HepG2 (cell line): ENCODE data around the gene POLRMT. TPM values are rescaled to one million over a fixed set of nuclear protein-coding genes. Genes with fewer than 3 reads are reported as not detected.

ENCODE experiments used
- ATAC-seq: fragments of 200-7000 bp; cut with Tn5 transposase; 3 replicates; pipeline ENCODE4 v1.9.1; 2020; ENCODE audit warnings: mild to moderate bottlenecking, moderate library complexity
- BruUV-seq: library from RNA; stranded (reverse); fragments of 400-500 nt; replicated peaks from 2 replicates; lab custom pipeline; 2021; lab: Mats Ljungman, UMichigan
- CTCF ChIA-PET: fragments of 300-600 bp; formaldehyde crosslinking; extraction: SDS; loops from one replicate; lab custom pipeline; 2021; ENCODE audit warnings: low total read pairs, inconsistent platforms, low intra/inter-chr PET ratio; lab: Yijun Ruan, JAX
- POLR2A ChIA-PET: fragments of 350-600 bp; sonication (Branson Sonifier 250); formaldehyde crosslinking; loops from one replicate; lab custom pipeline; 2020; ENCODE audit warnings: antibody characterized with exemption, inconsistent platforms; lab: Yijun Ruan, JAX
- DNase-seq: peaks from one replicate; pipeline ENCODE4 v3.0.0-alpha.2; 2015; ENCODE audit warnings: low spot score
- FAIRE-seq: peaks from 3 replicates; lab custom pipeline; 2011; peaks lifted over from hg19 to GRCh38; lab: Jason Lieb, UNC
- H2AFZ ChIP-seq: one replicate; pipeline ENCODE4 v1.6.1; 2011; ENCODE audit warnings: low read length, inconsistent platforms
- H3K27ac ChIP-seq: fragments of 300-600 bp; 3 replicates; pipeline ENCODE4 v1.8.0; 2011; ENCODE audit warnings: mixed run types, mild to moderate bottlenecking, mixed read lengths, low read length, inconsistent platforms; ENCODE audit not compliant: insufficient read depth; ENCODE audit errors: extremely low read length
- H3K27me3 ChIP-seq, 2 experiments: fragments of 200-600 bp in 1 of 2; 2 replicates in 1 of 2; 3 replicates in 1 of 2; pipeline versions ENCODE4 v1.6.0 to v1.8.0; 2011; ENCODE audit warnings: low read length in 2 of 2, mild to moderate bottlenecking in 2 of 2, moderate library complexity in 2 of 2, inconsistent platforms in 1 of 2; ENCODE audit not compliant: insufficient read depth in 2 of 2, control insufficient read depth in 1 of 2
- H3K36me3 ChIP-seq, 2 experiments: fragments of 200-600 bp in 1 of 2; replicated peaks in 1 of 2; 2 replicates in 1 of 2; 3 replicates in 1 of 2; pipeline versions ENCODE4 v1.5.1 to v1.8.0; 2011; ENCODE audit warnings: low read length in 2 of 2, inconsistent platforms in 1 of 2; ENCODE audit not compliant: insufficient read depth in 2 of 2, control insufficient read depth in 1 of 2
- H3K4me1 ChIP-seq: 2 replicates; pipeline ENCODE4 v1.5.1; 2012; ENCODE audit warnings: low read length, inconsistent platforms; ENCODE audit not compliant: insufficient read depth
- H3K4me2 ChIP-seq: 2 replicates; pipeline ENCODE4 v1.6.0; 2011; ENCODE audit warnings: low read depth, low read length, inconsistent platforms
- H3K4me3 ChIP-seq, 3 experiments: fragments of 200-600 bp in 1 of 3; sonication (generic), shearing (Covaris generic) in 1 of 3; replicated peaks in 1 of 3; 2 replicates each; pipeline ENCODE4 v1.5.1; 2011 to 2016; ENCODE audit warnings: low read length in 3 of 3, inconsistent platforms in 2 of 3, low read depth in 2 of 3, mild to moderate bottlenecking in 2 of 3, control low read depth in 1 of 3, mixed read lengths in 1 of 3; ENCODE audit not compliant: insufficient read depth in 1 of 3
- H3K79me2 ChIP-seq: one replicate; pipeline ENCODE4 v1.6.1; 2011; ENCODE audit warnings: low read length, inconsistent platforms; ENCODE audit not compliant: insufficient read depth
- H3K9ac ChIP-seq: 2 replicates; pipeline ENCODE4 v1.6.0; 2011; ENCODE audit warnings: mild to moderate bottlenecking, low read depth, low read length, inconsistent platforms; ENCODE audit not compliant: insufficient read depth
- H3K9me3 ChIP-seq: 2 replicates; pipeline ENCODE4 v1.5.1; 2012; ENCODE audit warnings: mild to moderate bottlenecking, low read length
- H4K20me1 ChIP-seq: 2 replicates; pipeline ENCODE4 v1.6.0; 2011; ENCODE audit warnings: inconsistent platforms, mild to moderate bottlenecking, low read length, moderate library complexity; ENCODE audit not compliant: insufficient read depth
- EZH2 ChIP-seq: conservative IDR thresholded peaks from 2 replicates; pipeline ENCODE4 v1.6.1; 2012; ENCODE audit warnings: mild to moderate bottlenecking, low read depth, low read length, moderate library complexity
- HNF4G ChIP-seq, 2 experiments: sonication (generic) in 1 of 2; formaldehyde crosslinking in 1 of 2; IDR thresholded peaks; 2 replicates each; pipeline versions ENCODE4 v1.4.0 to v1.6.1; 2011 to 2020; ENCODE audit warnings: borderline replicate concordance in 2 of 2, low read depth in 2 of 2, mild to moderate bottlenecking in 2 of 2, low read length in 1 of 2, missing genetic modification reagents in 1 of 2, moderate library complexity in 1 of 2
- HNRNPL ChIP-seq: fragments of 200-400 bp; formaldehyde crosslinking; IDR thresholded peaks from 2 replicates; pipeline ENCODE4 v1.6.1; 2017; ENCODE audit warnings: mild to moderate bottlenecking, low read depth, low read length
- NAIF1 ChIP-seq: sonication (generic); formaldehyde crosslinking; IDR thresholded peaks from 2 replicates; pipeline ENCODE4 v1.5.0; 2020; ENCODE audit warnings: mild to moderate bottlenecking, missing genetic modification reagents, borderline replicate concordance
- ZNF652 ChIP-seq: IDR thresholded peaks from 2 replicates; pipeline ENCODE4 v1.6.1; 2016; ENCODE audit warnings: low read depth, borderline replicate concordance
- ZNF766 ChIP-seq: sonication (generic); formaldehyde crosslinking; IDR thresholded peaks from 2 replicates; pipeline ENCODE4 v1.5.0; 2020; ENCODE audit warnings: missing genetic modification reagents, borderline replicate concordance
- ZNF776 ChIP-seq: sonication (generic); formaldehyde crosslinking; IDR thresholded peaks from 2 replicates; pipeline ENCODE4 v1.4.0; 2020; ENCODE audit warnings: mild to moderate bottlenecking, missing genetic modification reagents
- WGBS: methylation state at CpG from one replicate; pipeline ENCODE4 v1.1.6; 2017; ENCODE audit warnings: low lambda C conversion rate; 5-methylcytosine and 5-hydroxymethylcytosine counted together
- in situ Hi-C: cut with HindIII; loops from 2 replicates; pipeline ENCODE4 v1.10.0; 2017; ENCODE audit warnings: low pct_unique_long_range_greater_than_20kb; ENCODE audit not compliant: extremely low pct_ligation_motif_present
- intact Hi-C: fragments of 100-400 bp; cut with micrococcal nuclease; formaldehyde crosslinking; loops from one replicate; pipeline ENCODE4 v1.10.0; 2022; ENCODE audit not compliant: unreplicated experiment
- polyA plus RNA-seq, 8 experiments: library from polyadenylated mRNA; depleted of rRNA in 3 of 8; stranded (reverse) in 7 of 8; unstranded in 1 of 8; fragments of >200 nt; fragmentation: Illumina TruSeq in 4 of 8; extraction: Trizol in 4 of 8; gene quantifications; 2 replicates each; pipeline versions ENCODE4 v1.2.1 to v1.2.3, GENCODE V29; 2011 to 2016; ENCODE audit warnings: low read depth in 4 of 8, missing spikeins in 1 of 8, mixed read lengths in 1 of 8; ENCODE audit not compliant: insufficient read depth in 1 of 8
- total RNA-seq, 5 experiments: library from RNA; depleted of rRNA; stranded (reverse); fragments of >200 nt; fragmentation: Illumina TruSeq; extraction: Trizol; gene quantifications; 2 replicates each; pipeline ENCODE4 v1.2.3, GENCODE V29; 2016; ENCODE audit warnings: low read depth in 1 of 5
- TF ChIP-seq, protein P1 (sequence below): sonication (generic); formaldehyde crosslinking; IDR thresholded peaks from 2 replicates; pipeline ENCODE4 v1.5.0; 2020; ENCODE audit warnings: missing genetic modification reagents, mild to moderate bottlenecking, borderline replicate concordance

The POLRMT gene
- total and polyA plus RNA-seq, 2 of the 13 experiments (the other 11 are each of a cell fraction or from before 2014, with no cell fraction given) = 78.0 to 101 TPM

DNA sequence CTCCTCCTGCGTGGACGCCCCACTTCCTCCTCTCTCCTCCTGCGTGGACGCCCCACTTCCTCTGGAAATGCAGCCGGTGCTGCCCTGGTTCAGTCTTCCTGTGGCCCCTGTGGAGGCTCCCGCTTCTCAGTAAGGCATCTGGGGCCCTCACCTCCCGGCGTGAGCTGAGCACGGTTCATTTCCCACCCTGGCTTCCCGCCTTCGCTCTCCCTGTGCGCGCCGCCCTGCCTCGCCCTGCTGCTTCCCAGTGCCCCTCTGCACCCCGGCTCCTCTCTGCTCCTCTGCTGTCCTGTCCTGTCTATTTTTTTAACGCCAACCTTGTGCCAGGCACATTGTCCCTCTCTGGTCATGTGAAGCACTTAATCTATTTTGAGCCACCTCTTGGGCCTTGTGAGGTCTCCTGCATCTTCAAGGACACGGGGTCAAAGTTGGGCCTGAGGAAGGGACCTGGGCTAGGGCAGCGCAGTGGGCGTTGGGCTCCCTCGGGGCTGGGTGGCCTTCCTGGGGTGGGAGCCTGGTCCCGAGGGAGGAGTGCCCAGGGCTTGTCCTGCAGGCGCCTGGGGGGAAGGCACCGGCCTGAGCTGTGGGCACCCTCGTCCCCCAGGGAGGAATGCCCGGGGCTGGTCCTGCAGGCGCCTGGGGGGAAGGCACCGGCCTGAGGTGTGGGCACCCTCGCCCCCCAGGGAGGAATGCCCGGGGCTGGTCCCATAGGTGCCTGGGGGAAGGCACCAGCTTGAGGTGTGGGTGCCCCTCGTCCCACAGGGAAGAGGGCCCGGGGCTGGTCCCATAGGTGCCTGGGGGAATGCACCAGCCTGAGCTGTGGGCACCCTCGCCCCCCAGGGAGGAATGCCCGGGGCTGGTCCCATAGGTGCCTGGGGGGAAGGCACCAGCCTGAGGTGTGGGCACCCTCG lies 30.7 kb downstream of the POLRMT start:
- FAIRE-seq (no peak), DNase-seq (no peak), ATAC-seq (no peak; the same call in 2 of the 3 replicates)
- ChIA-PET CTCF (no interaction called here), POLR2A (no interaction called here)
- no TSS peak for BruUV-seq
- H3K4me3 ChIP-seq = no peak overlapping the region
- H3K4me1 ChIP-seq = no peaks in the 10 kb centered on the region
- intact Hi-C loops = no loop called here
- 52% methylated on average over 21 of the region's 35 CpGs for WGBS
- H4K20me1 ChIP-seq = no peaks in the 10 kb centered on the region
- H3K4me2 ChIP-seq = no peak overlapping the region
- in situ Hi-C loops = no loop called here
- TF ChIP-seq ZNF776 (CRISPR knock-in tag) (no peak), HNRNPL (peak; percentile 47; the same call in 1 of the 2 replicates)
- no peak overlapping the region for H3K9ac ChIP-seq
- no peak overlapping the region for H3K27ac ChIP-seq
- no peak overlapping the region for H2AFZ ChIP-seq
- no peaks in the 10 kb centered on the region for H3K79me2 ChIP-seq
- no peaks in the 10 kb centered on the region for H3K9me3 ChIP-seq
- no peaks in the 10 kb centered on the region for H3K36me3 ChIP-seq
- peaks cover 2 to 11% of the 10 kb centered on the region in 2 experiments; a peak in 3 of 5 replicates for H3K27me3 ChIP-seq

DNA sequence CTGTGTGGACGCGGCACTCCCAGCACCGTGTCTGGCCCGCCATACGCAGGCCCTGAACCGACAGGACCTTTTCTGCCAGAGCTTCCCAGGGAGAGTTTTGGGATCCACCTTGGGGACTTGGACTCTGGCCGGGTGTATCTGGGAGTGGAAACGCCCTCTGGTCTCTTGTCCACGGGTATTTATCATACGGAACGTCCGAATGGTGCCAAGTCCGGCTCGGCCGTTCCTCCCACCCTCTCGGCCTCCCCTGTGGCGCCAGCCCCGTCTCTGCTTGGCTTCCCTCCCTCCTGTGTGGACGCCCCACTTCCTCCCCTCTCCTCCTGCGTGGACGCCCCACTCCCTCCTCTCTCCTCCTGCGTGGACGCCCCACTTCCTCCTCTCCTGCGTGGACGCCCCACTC lies 31.5 kb downstream of the POLRMT start:
- no peaks in the 10 kb centered on the region for H3K36me3 ChIP-seq
- H4K20me1 ChIP-seq = no peaks in the 10 kb centered on the region
- ChIA-PET CTCF (no interaction called here), POLR2A (no interaction called here)
- H3K27ac ChIP-seq = no peak overlapping the region
- BruUV-seq = no TSS peak
- H3K4me3 ChIP-seq = no peak overlapping the region
- DNase-seq (no peak), FAIRE-seq (no peak), ATAC-seq (peak; percentile 34; the same call in 2 of the 3 replicates)
- H3K9me3 ChIP-seq = no peaks in the 10 kb centered on the region
- TF ChIP-seq ZNF766 (CRISPR knock-in tag) = no peak
- TF ChIP-seq, protein P1, sequence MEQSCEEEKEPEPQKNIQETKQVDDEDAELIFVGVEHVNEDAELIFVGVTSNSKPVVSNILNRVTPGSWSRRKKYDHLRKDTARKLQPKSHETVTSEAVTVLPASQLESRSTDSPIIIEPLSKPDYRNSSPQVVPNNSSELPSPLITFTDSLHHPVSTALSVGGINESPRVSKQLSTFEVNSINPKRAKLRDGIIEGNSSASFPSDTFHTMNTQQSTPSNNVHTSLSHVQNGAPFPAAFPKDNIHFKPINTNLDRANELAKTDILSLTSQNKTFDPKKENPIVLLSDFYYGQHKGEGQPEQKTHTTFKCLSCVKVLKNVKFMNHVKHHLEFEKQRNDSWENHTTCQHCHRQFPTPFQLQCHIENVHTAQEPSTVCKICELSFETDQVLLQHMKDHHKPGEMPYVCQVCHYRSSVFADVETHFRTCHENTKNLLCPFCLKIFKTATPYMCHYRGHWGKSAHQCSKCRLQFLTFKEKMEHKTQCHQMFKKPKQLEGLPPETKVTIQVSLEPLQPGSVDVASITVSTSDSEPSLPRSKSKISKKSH (CRISPR knock-in tag) = no peak
- no peak for TF ChIP-seq HNF4G (IDR thresholded peaks at IDR 0.05; ENCODE audit: borderline replicate concordance, low read depth, low read length)
- TF ChIP-seq HNF4G (CRISPR knock-in tag; IDR thresholded peaks at IDR 0.05; ENCODE audit: borderline replicate concordance, low read depth) = no peak
- TF ChIP-seq ZNF652 (CRISPR knock-in tag) = no peak
- no peak for TF ChIP-seq NAIF1 (CRISPR knock-in tag)
- no peak for TF ChIP-seq EZH2
- 24% methylated on average over 18 of the region's 25 CpGs for WGBS
- H3K4me1 ChIP-seq = no peaks in the 10 kb centered on the region
- H3K27me3 ChIP-seq = peaks cover 5 to 19% of the 10 kb centered on the region in 2 experiments; a peak in 4 of 5 replicates
- H3K79me2 ChIP-seq = no peaks in the 10 kb centered on the region
- in situ Hi-C loops (no loop called here), intact Hi-C loops (no loop called here)
- no peak overlapping the region for H3K9ac ChIP-seq
- H2AFZ ChIP-seq = no peak overlapping the region
- no peak overlapping the region for H3K4me2 ChIP-seq
